GM12875 (cell line): ENCODE measurements around the gene PIP4P1.
"Not testable (repeated sequence)": the region's sequence is repeated elsewhere in the genome, so short reads cannot be mapped to it uniquely, and the experiment has no call there.

ENCODE experiments used
- H3K4me3 ChIP-seq: one replicate; pipeline ENCODE4 v1.5.1; 2011; ENCODE audit warnings: low read depth, low read length, control low read depth
- TF ChIP-seq, protein P1 (sequence below): IDR thresholded peaks from 2 replicates; pipeline ENCODE4 v1.5.1; 2011; ENCODE audit warnings: low read depth, mild to moderate bottlenecking, control low read depth, inconsistent platforms, low read length, moderate library complexity, borderline replicate concordance; ENCODE audit not compliant: insufficient read depth

Gene PIP4P1

DNA sequence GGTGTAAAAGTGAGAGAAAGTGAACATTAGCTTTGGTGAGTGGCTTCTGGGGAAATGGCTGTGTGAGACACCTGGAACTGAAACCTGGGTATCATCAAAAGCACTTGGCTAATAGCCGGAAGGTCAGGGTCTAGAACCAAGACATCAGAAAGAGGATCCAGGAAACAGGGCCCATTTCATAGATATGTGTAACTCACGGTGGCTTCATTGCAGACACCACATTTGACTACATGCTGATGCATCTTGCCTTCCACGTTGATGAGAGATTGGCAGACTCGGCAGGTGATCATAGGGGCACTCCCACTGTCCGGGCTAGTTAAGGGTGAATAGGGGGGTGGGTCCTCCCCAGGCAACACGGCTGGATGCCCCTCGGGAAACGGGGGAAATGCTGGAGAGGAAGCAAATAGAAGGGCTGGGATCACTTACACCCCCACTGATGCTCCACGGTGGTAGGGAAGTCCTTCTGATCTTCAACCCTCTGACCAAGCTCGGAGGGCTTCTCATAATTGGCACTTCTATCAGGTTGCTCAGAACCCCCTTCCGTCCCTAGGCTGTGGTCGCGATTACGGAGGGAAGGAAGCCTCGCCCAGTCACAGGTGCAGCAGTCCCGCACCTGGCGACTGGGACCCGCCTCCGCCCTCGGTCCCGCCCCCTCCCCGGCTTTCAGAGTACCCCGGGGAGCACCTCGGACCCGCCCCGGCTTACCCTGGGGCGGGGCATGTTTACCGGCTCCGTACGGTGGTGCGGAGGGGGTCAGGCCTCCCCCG lies 593 bp downstream of the PIP4P1 start:
- H3K4me3 ChIP-seq = peak overlapping the region; percentile 76
- TF ChIP-seq, protein P1, sequence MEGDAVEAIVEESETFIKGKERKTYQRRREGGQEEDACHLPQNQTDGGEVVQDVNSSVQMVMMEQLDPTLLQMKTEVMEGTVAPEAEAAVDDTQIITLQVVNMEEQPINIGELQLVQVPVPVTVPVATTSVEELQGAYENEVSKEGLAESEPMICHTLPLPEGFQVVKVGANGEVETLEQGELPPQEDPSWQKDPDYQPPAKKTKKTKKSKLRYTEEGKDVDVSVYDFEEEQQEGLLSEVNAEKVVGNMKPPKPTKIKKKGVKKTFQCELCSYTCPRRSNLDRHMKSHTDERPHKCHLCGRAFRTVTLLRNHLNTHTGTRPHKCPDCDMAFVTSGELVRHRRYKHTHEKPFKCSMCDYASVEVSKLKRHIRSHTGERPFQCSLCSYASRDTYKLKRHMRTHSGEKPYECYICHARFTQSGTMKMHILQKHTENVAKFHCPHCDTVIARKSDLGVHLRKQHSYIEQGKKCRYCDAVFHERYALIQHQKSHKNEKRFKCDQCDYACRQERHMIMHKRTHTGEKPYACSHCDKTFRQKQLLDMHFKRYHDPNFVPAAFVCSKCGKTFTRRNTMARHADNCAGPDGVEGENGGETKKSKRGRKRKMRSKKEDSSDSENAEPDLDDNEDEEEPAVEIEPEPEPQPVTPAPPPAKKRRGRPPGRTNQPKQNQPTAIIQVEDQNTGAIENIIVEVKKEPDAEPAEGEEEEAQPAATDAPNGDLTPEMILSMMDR = no peak

DNA sequence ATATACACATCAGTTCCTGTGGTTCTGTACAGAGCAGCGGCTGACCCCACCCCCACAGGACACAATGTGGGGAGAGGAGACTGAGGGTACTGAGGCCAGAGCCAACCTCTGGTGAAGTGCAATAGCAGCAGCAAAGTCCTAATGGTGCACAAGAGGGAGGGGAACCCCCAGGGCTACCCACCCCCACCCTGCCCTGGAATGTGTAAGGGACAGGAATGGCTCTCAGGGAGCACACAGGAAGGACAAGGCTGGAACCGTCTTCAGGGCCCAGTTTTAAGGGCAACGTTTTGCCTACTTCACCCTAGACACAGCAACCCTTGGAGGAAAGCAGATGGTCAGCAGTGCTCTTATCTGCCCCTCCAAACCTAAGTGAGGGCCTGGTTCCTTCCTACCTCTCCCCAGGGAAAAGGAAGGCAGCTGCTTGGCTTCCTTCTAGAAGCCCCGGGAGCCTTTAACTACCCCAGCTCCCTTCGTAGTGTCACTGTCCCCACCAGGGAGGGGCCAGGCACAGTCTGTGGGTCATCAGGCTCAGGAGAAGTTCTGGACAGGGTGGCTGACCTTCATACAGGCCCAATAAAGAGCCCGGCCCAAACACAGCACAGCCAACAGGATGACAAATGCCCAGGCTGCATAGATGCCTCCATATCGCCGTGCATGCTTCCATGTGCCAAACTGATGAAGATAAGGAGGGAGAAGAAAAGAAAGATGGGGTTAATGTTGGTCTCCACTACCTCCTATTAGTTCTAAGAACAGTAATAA lies 3.0 kb downstream of the PIP4P1 start:
- no peak overlapping the region for H3K4me3 ChIP-seq
- TF ChIP-seq, protein P1 = no peak

DNA sequence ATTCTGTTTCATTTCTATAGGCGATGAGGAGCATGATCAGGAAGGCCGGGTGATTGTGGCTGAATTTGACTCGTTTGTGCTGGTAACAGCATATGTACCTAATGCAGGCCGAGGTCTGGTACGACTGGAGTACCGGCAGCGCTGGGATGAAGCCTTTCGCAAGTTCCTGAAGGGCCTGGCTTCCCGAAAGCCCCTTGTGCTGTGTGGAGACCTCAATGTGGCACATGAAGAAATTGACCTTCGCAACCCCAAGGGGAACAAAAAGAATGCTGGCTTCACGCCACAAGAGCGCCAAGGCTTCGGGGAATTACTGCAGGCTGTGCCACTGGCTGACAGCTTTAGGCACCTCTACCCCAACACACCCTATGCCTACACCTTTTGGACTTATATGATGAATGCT lies 4.3 kb downstream of the PIP4P1 start:
- no peak overlapping the region for H3K4me3 ChIP-seq

DNA sequence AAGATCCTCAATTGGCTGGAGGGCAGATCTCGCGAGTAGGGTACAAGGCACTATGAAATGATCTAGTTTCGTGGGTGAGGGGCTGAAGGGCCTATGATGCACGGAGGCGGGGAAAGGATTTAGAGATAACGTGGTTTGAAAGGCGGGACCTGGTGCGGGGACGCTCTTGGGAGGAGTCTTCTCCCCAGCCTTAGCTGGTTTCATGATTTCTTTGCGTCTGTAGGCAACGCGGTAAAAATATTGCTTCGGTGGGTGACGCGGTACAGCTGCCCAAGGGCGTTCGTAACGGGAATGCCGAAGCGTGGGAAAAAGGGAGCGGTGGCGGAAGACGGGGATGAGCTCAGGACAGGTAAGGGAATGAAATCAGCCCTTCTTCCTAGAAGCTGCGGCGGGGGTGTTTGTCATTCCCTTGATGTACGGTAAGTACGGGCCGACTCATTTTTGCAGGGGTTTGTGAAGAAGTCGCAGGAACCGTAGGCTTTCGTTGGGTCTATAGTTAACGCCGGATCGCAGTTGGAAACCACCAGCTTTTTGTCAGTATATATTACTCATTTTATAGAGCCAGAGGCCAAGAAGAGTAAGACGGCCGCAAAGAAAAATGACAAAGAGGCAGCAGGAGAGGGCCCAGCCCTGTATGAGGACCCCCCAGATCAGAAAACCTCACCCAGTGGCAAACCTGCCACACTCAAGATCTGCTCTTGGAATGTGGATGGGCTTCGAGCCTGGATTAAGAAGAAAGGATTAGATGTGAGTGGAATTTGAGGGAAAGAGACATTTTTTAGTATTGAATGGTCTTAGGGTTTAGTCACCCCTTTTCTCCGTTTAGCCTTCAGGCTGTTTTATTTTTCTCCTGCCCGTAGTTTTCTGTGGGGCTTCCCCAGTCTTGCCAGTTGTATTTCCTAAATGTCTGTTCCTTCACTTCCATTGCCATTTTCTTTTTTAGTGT lies 5.6 kb downstream of the PIP4P1 start:
- TF ChIP-seq, protein P1 = no peak
- peak overlapping the region; percentile 74 for H3K4me3 ChIP-seq

More for the DNA sequence above, 4.3 kb downstream of the PIP4P1 start:
- TF ChIP-seq, protein P1 = no peak

DNA sequence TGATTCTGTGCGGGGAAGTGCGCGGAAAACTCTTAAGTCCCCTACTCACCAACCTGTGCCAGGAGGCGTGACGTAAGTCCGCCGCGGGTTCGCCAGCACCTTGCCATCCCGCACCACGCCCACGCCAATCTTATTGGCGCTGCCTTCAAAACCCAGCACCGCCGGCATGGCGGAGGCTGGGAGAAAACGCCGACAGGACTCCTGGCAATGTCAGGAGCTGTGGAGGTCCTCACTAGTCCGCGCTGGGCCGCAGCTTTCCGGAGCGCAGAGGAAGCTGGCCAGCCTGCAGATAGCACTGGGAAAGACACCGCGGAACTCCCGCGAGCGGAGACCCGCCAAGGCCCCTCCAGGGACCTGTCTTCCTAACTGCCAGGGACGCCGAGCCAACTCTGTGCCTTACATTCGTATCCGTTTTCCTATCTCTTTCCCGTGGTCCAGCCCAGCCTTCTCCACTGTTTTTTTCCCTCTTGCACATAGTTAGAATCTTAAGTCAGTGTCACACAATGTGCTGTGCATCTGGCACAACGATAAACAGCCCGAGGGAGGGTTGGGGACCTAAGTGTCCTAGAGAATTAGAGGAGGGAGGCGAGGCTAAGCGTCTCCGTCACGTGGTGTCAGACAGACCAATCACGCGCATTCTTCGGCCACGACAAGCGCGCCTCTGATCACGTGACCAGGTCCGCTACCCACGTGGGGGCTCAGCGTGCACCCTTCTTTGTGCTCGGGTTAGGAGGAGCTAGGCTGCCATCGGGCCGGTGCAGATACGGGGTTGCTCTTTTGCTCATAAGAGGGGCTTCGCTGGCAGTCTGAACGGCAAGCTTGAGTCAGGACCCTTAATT lies 6.5 kb downstream of the PIP4P1 start, which contains the start of the genes APEX1 and OSGEP:
Gene APEX1, plus strand, starts transcription at position 711 of the 839 bp plus-strand sequence. CDS start 420 bp downstream, outside the sequence.
Gene OSGEP, minus strand, starts transcription at position 297 of the 839 bp plus-strand sequence. Its CDS starts 129 bp downstream, at position 168.
- TF ChIP-seq, protein P1 = no peak
- peak within 1 kb of the TSS; percentile 74 for H3K4me3 ChIP-seq

DNA sequence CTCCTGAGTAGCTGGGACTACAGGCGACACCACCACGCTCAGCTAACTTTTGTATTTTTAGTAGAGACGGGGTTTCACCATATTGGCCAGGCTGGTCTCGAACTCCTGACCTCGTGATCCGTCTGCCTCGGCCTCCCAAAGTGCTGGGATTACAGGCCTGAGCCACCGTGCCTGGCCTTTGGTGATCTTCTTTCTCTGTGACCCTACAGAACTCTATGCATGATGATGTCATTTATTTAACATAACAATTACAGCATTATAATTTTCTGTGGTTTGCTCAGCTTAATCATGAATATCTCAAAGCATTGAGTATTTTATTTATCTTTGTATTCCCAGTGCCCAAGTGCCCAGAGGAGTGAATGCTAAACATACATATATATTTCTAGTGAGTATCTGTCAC lies 8.4 kb downstream of the PIP4P1 start:
- H3K4me3 ChIP-seq = not testable (repeated sequence)

DNA sequence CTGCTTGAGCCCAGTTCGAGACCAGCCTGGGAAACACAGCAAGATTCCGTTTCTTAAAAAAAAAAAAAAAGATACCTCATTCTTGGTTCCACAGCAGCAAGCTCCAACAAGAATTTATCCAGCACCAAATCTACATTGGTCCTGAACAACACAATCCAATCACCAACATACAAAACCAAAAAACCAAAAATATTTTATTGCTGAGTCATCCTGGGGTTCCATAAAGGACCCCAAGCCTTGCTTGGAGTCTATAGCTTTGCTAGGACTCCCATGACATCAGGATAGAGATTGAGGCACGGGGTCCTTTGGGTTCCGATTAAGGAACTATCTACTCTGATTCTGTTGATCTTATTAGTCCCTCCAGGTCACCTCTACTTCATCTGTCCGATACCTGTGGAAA lies 14.3 kb downstream of the PIP4P1 start:
- H3K4me3 ChIP-seq = no peak overlapping the region
- TF ChIP-seq, protein P1 = no peak

DNA sequence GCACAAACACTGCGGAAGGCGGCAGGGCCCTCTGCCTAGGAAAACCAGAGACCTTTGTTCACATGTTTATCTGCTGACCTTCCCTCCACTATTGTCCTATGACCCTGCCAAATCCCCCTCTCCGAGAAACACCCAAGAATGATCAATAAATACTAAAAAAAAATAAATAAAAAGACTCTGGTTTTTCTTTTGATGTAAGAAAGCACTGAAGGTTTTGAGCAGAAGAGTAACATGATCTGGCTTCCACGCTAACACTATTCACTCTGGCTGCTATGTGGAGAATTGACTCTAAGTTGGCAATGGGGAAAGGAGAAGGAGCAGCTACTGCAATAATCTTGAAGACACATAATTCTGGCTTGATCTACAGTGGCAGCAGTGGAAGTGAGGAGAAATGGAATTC lies 17.6 kb downstream of the PIP4P1 start:
- H3K4me3 ChIP-seq = not testable (repeated sequence)
